ENCODE data around the gene YBEY.

DNA sequence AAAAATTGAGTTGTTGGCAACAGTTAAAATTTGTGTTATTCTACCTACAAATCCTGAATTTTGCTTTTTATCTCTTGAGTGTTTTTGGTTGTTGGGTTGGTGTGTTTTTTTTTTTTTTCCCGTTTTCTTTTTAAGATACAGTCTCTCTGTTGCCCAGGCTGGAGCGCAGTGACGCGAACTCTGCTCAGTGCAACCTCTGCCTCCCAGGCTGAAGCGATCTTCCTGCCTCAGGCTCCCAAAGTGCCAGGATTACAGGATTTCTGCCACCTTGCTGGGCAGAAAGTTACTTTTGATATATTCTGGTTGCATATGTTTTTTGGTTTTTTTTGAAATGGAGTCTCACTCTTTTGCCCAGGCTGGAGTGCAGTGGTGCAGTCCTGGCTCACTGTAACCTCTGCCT lies 42.0 kb downstream of the YBEY start:
- TF ChIP-seq POLR2AphosphoS5 (IDR thresholded peaks at IDR 0.05), result no peak
- TF ChIP-seq, protein P1, sequence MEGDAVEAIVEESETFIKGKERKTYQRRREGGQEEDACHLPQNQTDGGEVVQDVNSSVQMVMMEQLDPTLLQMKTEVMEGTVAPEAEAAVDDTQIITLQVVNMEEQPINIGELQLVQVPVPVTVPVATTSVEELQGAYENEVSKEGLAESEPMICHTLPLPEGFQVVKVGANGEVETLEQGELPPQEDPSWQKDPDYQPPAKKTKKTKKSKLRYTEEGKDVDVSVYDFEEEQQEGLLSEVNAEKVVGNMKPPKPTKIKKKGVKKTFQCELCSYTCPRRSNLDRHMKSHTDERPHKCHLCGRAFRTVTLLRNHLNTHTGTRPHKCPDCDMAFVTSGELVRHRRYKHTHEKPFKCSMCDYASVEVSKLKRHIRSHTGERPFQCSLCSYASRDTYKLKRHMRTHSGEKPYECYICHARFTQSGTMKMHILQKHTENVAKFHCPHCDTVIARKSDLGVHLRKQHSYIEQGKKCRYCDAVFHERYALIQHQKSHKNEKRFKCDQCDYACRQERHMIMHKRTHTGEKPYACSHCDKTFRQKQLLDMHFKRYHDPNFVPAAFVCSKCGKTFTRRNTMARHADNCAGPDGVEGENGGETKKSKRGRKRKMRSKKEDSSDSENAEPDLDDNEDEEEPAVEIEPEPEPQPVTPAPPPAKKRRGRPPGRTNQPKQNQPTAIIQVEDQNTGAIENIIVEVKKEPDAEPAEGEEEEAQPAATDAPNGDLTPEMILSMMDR (IDR thresholded peaks at IDR 0.05), result no peak
